Upper lobe of left lung (tissue), 6 donors: Measurements from ENCODE around the gene PANX1. TPM values are rescaled to one million over a fixed set of nuclear protein-coding genes. Genes with fewer than 3 reads are reported as not detected.

ENCODE experiments used
- ATAC-seq, 2 donors: fragments of 200-7000 bp; cut with Tn5 transposase; one replicate each; pipeline ENCODE4 v1.9.1; 2022; ENCODE audit warnings: mild to moderate bottlenecking in 2 of 2, moderate library complexity in 2 of 2; ENCODE audit not compliant: low FRiP score in 2 of 2
- DNase-seq, 2 donors: peaks; one replicate each; pipeline ENCODE4 v3.0.0-alpha.2; 2019 to 2020
- H3K27ac ChIP-seq, 4 donors: fragments of 200-600 bp; sonication (generic); one replicate each; pipeline ENCODE4 v1.5.1; 2016 to 2019
- H3K27me3 ChIP-seq, 4 donors: fragments of 200-600 bp; sonication (generic); one replicate each; pipeline ENCODE4 v1.5.1; 2017 to 2019
- H3K36me3 ChIP-seq, 4 donors: fragments of 200-600 bp; sonication (generic); one replicate each; pipeline ENCODE4 v1.5.1; 2016 to 2019
- H3K4me1 ChIP-seq, 4 donors: fragments of 200-600 bp; sonication (generic); one replicate each; pipeline ENCODE4 v1.5.1; 2018 to 2019
- H3K4me3 ChIP-seq, 4 donors: fragments of 200-600 bp; sonication (generic); one replicate each; pipeline ENCODE4 v1.5.1; 2017 to 2019; ENCODE audit warnings: mild to moderate bottlenecking in 2 of 4, moderate library complexity in 1 of 4
- H3K9me3 ChIP-seq, 4 donors: fragments of 200-600 bp; sonication (generic); one replicate each; pipeline ENCODE4 v1.5.1; 2018 to 2019
- EP300 ChIP-seq, 4 donors: sonication (generic); formaldehyde crosslinking; IDR thresholded peaks; one replicate each; pipeline ENCODE4 v1.5.1; 2017; ENCODE audit warnings: antibody characterized with exemption in 4 of 4, control low read depth in 2 of 4
- POLR2A ChIP-seq, 4 donors: fragments of 450-650 bp; IDR thresholded peaks; one replicate each; pipeline ENCODE4 v1.5.1; 2016 to 2017; ENCODE audit warnings: antibody characterized with exemption in 4 of 4, mild to moderate bottlenecking in 2 of 4
- POLR2AphosphoS5 ChIP-seq, 2 donors: sonication (generic); formaldehyde crosslinking; IDR thresholded peaks; one replicate each; pipeline ENCODE4 v1.5.1; 2017; ENCODE audit warnings: antibody characterized with exemption in 2 of 2
- WGBS, 2 donors: methylation state at CpG; one replicate each; pipeline ENCODE4 v1.1.5; 2017 to 2018; 5-methylcytosine and 5-hydroxymethylcytosine counted together
- total RNA-seq, 6 donors: library from RNA; depleted of rRNA in 4 of 6; stranded (reverse); fragments of >200 nt in 4 of 6; gene quantifications; one replicate each; pipeline versions ENCODE4 v1.1.0 to v1.2.1, GENCODE V29; 2016 to 2021
- TF ChIP-seq, protein P1 (sequence below), 6 experiments: fragments of 450-650 bp in 4 of 6; fragments of 200-600 bp in 2 of 6; sonication (generic) in 2 of 6; IDR thresholded peaks; one replicate each; pipeline ENCODE4 v1.5.1; 2016 to 2019; ENCODE audit warnings: antibody characterized with exemption in 6 of 6
- donor health status: DM: no; HTN: no; CAD: no; lungs with moderate emphysema.
- donor health status: DM: no; HTN: yes; CAD: no; lungs with severe emphysema.

PANX1 gene
- total RNA-seq, 6 donors from 2014 or later = 7.3 to 32.2 (median 17.8) TPM

DNA sequence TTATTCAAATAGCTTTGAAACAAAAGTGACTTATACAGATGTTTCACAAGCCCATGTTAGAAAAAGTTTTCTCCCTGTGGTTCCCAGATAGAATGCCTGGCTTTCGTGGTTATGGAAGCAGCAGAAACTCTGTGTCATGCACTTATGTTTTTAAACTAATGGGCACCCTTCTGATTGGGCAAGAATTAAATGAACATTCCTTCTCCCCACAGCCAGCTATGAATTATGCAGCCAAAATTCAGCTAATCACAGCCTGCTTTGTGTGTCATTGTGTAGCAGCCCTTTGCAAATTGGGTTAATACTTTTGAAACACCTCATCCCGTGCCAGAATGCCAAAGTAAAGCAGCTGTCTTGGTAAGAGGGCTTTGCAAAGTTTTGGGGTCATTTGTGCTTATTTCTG lies 46.9 kb downstream of the PANX1 start:
- no peaks in the 10 kb centered on the region for H3K27me3 ChIP-seq
- H3K27ac ChIP-seq = no peak overlapping the region
- H3K4me1 ChIP-seq = peaks cover 0 to 7% (median 4%) of the 10 kb centered on the region in 4 donors
- 72 to 78% methylated on average over 2 of the region's 2 CpGs for WGBS, 2 donors
- DNase-seq (no peak), ATAC-seq (no peak)
- H3K9me3 ChIP-seq = no peaks in the 10 kb centered on the region
- H3K36me3 ChIP-seq = peaks cover 0 to 22% (median 17%) of the 10 kb centered on the region in 4 donors
- TF ChIP-seq POLR2AphosphoS5 (IDR thresholded peaks at IDR 0.05) = no peak
- TF ChIP-seq POLR2A (IDR thresholded peaks at IDR 0.05) = no peak
- no peak for TF ChIP-seq EP300 (IDR thresholded peaks at IDR 0.05)
- TF ChIP-seq, protein P1, sequence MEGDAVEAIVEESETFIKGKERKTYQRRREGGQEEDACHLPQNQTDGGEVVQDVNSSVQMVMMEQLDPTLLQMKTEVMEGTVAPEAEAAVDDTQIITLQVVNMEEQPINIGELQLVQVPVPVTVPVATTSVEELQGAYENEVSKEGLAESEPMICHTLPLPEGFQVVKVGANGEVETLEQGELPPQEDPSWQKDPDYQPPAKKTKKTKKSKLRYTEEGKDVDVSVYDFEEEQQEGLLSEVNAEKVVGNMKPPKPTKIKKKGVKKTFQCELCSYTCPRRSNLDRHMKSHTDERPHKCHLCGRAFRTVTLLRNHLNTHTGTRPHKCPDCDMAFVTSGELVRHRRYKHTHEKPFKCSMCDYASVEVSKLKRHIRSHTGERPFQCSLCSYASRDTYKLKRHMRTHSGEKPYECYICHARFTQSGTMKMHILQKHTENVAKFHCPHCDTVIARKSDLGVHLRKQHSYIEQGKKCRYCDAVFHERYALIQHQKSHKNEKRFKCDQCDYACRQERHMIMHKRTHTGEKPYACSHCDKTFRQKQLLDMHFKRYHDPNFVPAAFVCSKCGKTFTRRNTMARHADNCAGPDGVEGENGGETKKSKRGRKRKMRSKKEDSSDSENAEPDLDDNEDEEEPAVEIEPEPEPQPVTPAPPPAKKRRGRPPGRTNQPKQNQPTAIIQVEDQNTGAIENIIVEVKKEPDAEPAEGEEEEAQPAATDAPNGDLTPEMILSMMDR (IDR thresholded peaks at IDR 0.05) = no peak
- H3K4me3 ChIP-seq = no peak overlapping the region

GRCh38 chr11:94178331-94178730 lies 49.7 kb downstream of the PANX1 start:
- peaks cover 0 to 31% (median 21%) of the 10 kb centered on the region in 4 donors for H3K36me3 ChIP-seq
- DNase-seq (no peak), ATAC-seq (no peak)
- H3K27me3 ChIP-seq = no peaks in the 10 kb centered on the region
- WGBS, 2 donors = 96 to 97% methylated on average over 11 of the region's 11 CpGs
- peaks cover 2 to 9% (median 4%) of the 10 kb centered on the region in 4 donors for H3K4me1 ChIP-seq
- no peak overlapping the region for H3K27ac ChIP-seq
- no peak overlapping the region for H3K4me3 ChIP-seq
- H3K9me3 ChIP-seq = no peaks in the 10 kb centered on the region
- no peak for TF ChIP-seq POLR2AphosphoS5 (IDR thresholded peaks at IDR 0.05)
- TF ChIP-seq EP300 (IDR thresholded peaks at IDR 0.05) = no peak
- TF ChIP-seq, protein P1 (IDR thresholded peaks at IDR 0.05) = no peak
- TF ChIP-seq POLR2A (IDR thresholded peaks at IDR 0.05) = no peak

DNA sequence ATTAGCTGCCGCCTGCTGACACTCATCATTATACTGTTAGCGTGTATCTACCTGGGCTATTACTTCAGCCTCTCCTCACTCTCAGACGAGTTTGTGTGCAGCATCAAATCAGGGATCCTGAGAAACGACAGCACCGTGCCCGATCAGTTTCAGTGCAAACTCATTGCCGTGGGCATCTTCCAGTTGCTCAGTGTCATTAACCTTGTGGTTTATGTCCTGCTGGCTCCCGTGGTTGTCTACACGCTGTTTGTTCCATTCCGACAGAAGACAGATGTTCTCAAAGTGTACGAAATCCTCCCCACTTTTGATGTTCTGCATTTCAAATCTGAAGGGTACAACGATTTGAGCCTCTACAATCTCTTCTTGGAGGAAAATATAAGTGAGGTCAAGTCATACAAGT lies 51.1 kb downstream of the PANX1 start:
- H3K36me3 ChIP-seq = peaks cover 0 to 31% (median 21%) of the 10 kb centered on the region in 4 donors
- no peak overlapping the region for H3K27ac ChIP-seq
- ATAC-seq (no peak), DNase-seq (no peak)
- peaks cover 3 to 9% (median 6%) of the 10 kb centered on the region in 4 donors for H3K4me1 ChIP-seq
- H3K9me3 ChIP-seq = no peaks in the 10 kb centered on the region
- no peaks in the 10 kb centered on the region for H3K27me3 ChIP-seq
- no peak overlapping the region for H3K4me3 ChIP-seq
- TF ChIP-seq, protein P1 (IDR thresholded peaks at IDR 0.05) = no peak
- TF ChIP-seq POLR2AphosphoS5 (IDR thresholded peaks at IDR 0.05) = no peak
- no peak for TF ChIP-seq EP300 (IDR thresholded peaks at IDR 0.05)
- no peak for TF ChIP-seq POLR2A (IDR thresholded peaks at IDR 0.05)
- 89 to 93% methylated on average over 12 of the region's 12 CpGs for WGBS, 2 donors

- no peaks in the 10 kb centered on the region for H3K9me3 ChIP-seq
- H3K27ac ChIP-seq = no peak overlapping the region
- DNase-seq (no peak), ATAC-seq (no peak)
- H3K36me3 ChIP-seq = peaks cover 0 to 35% (median 21%) of the 10 kb centered on the region in 4 donors
- no peak overlapping the region for H3K4me3 ChIP-seq
- no peaks in the 10 kb centered on the region for H3K27me3 ChIP-seq
- 82 to 87% methylated on average over 5 of the region's 5 CpGs for WGBS, 2 donors
- TF ChIP-seq EP300 (IDR thresholded peaks at IDR 0.05) = no peak
- no peak for TF ChIP-seq POLR2AphosphoS5 (IDR thresholded peaks at IDR 0.05)
- TF ChIP-seq, protein P1 (IDR thresholded peaks at IDR 0.05) = no peak
- no peak for TF ChIP-seq POLR2A (IDR thresholded peaks at IDR 0.05)
- peaks cover 3 to 10% (median 4%) of the 10 kb centered on the region in 4 donors for H3K4me1 ChIP-seq
Measured at GRCh38 chr11:94181526-94181925, 52.9 kb downstream of the PANX1 start.

DNA sequence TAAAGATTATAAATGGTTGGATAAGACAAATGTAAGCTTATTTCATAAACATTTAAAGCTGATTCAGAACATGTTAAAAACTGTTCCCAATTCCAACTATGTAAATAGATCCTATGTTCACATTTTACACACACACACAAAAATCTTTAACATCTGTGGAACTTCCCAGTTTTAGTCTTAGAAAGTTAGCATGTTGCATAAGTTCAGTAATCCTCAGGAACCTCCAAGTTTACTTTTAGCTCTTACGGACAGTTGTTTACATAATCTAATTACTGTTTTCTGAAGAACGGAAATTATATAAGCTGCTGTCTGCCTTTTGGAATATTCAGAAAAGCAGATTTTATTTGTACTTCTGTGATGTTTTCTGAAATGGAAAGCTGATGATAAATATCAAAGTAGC lies 53.3 kb downstream of the PANX1 start:
- H3K9me3 ChIP-seq = no peaks in the 10 kb centered on the region
- peaks cover 3 to 10% (median 4%) of the 10 kb centered on the region in 4 donors for H3K4me1 ChIP-seq
- H3K27ac ChIP-seq = no peak overlapping the region
- no peak for ATAC-seq
- peaks cover 0 to 35% (median 21%) of the 10 kb centered on the region in 4 donors for H3K36me3 ChIP-seq
- DNase-seq = no peak
- 25 to 36% methylated on average over 2 of the region's 2 CpGs for WGBS, 2 donors
- H3K27me3 ChIP-seq = no peaks in the 10 kb centered on the region
- TF ChIP-seq POLR2AphosphoS5 (IDR thresholded peaks at IDR 0.05) (no peak), POLR2A (IDR thresholded peaks at IDR 0.05) (no peak), EP300 (IDR thresholded peaks at IDR 0.05) (no peak)
- TF ChIP-seq, protein P1 (IDR thresholded peaks at IDR 0.05) = no peak
- no peak overlapping the region for H3K4me3 ChIP-seq
